Measurements from ENCODE around the gene LRP1B.

LRP1B gene

DNA sequence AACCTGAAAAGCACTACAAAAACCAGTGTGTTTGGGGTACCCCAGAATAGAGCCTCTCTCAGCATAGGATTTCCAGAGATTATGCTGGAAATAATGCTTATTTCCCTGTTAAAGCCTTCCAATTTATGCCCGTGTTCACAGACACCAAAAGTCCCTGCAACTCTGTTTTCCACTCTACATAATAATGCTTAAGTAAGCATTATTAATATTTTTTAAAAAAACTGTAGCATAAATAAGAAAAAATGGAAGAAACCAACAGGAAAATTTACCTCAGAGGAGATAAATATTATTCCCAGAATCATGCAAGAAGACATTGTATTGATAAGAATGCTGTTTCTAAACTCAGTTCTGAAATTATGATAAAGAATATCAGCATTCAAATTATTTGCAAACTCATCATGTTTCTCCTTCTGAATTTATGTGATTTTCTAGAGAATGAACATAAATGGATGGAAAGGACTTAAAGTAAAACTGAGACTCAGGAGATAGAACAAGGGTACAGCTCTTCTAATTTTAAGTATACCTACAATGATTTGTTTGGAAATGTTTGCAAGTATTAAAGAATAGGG, 241.7 kb downstream of the LRP1B start:
- Mint-ChIP-seq H3K9me3 (no peaks in the 10 kb centered on the region), H3K27me3 (ENCODE audit: low read depth) (no peaks in the 10 kb centered on the region), H3K27ac (no peak overlapping the region), H3K4me1 (peaks cover 4% of the 10 kb centered on the region), H3K36me3 (ENCODE audit: low read depth) (no peaks in the 10 kb centered on the region), H3K4me3 (no peak overlapping the region)
- TF ChIP-seq, protein P1, sequence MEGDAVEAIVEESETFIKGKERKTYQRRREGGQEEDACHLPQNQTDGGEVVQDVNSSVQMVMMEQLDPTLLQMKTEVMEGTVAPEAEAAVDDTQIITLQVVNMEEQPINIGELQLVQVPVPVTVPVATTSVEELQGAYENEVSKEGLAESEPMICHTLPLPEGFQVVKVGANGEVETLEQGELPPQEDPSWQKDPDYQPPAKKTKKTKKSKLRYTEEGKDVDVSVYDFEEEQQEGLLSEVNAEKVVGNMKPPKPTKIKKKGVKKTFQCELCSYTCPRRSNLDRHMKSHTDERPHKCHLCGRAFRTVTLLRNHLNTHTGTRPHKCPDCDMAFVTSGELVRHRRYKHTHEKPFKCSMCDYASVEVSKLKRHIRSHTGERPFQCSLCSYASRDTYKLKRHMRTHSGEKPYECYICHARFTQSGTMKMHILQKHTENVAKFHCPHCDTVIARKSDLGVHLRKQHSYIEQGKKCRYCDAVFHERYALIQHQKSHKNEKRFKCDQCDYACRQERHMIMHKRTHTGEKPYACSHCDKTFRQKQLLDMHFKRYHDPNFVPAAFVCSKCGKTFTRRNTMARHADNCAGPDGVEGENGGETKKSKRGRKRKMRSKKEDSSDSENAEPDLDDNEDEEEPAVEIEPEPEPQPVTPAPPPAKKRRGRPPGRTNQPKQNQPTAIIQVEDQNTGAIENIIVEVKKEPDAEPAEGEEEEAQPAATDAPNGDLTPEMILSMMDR (IDR thresholded peaks at IDR 0.05; ENCODE audit: unreplicated experiment in 3 of 3), result no peak

DNA sequence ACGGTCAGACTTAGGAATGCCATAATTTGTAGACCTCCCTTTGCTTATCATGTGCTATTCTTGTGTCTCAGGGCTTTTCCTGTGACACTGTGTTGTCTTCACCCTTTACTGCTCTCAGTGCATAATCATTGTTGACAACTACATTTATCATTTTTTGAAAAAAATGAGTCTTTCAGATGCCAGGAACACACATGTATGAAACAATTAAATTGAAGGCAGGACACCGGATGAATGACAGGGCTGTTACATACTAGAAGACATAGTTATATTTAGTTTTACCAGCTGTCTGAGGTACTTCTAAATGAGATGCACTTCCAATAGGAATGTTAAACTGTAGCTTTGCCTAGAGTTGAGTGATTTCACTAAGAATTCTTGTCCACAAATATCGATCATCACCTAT, 243.5 kb downstream of the LRP1B start:
- Mint-ChIP-seq H3K4me1 (peaks cover 4% of the 10 kb centered on the region), H3K27me3 (ENCODE audit: low read depth) (no peaks in the 10 kb centered on the region), H3K27ac (no peak overlapping the region), H3K9me3 (no peaks in the 10 kb centered on the region), H3K36me3 (ENCODE audit: low read depth) (no peaks in the 10 kb centered on the region), H3K4me3 (no peak overlapping the region)
- TF ChIP-seq, protein P1 (IDR thresholded peaks at IDR 0.05; ENCODE audit: unreplicated experiment in 3 of 3), result no peak

DNA sequence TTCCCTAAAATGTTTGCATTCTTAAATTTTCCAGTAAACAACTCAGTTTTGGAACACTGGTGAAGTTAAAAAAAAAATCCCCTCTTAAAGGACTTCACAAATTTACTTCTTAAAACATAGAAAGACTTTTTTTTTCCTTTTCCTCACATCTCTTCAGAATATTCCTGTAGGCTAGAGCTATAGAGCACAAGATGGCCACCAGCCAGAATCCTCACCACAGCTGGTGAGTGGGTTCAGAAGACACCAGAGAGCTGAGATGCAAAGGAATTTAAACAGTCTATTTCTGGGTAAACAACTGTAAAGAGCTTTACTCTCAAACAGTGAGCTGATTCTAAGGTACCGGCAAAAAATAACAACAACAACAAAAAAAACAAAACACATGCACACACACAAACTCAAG, 252.8 kb downstream of the LRP1B start:
- TF ChIP-seq, protein P1 (IDR thresholded peaks at IDR 0.05; ENCODE audit: unreplicated experiment in 3 of 3), result no peak
- H3K27ac Mint-ChIP-seq, result no peak overlapping the region
- no peak overlapping the region for H3K4me3 Mint-ChIP-seq
- no peaks in the 10 kb centered on the region for H3K9me3 Mint-ChIP-seq
- H3K36me3 Mint-ChIP-seq (ENCODE audit: low read depth), result no peaks in the 10 kb centered on the region
- peaks cover 6% of the 10 kb centered on the region for H3K4me1 Mint-ChIP-seq
- no peaks in the 10 kb centered on the region for H3K27me3 Mint-ChIP-seq (ENCODE audit: low read depth)

DNA sequence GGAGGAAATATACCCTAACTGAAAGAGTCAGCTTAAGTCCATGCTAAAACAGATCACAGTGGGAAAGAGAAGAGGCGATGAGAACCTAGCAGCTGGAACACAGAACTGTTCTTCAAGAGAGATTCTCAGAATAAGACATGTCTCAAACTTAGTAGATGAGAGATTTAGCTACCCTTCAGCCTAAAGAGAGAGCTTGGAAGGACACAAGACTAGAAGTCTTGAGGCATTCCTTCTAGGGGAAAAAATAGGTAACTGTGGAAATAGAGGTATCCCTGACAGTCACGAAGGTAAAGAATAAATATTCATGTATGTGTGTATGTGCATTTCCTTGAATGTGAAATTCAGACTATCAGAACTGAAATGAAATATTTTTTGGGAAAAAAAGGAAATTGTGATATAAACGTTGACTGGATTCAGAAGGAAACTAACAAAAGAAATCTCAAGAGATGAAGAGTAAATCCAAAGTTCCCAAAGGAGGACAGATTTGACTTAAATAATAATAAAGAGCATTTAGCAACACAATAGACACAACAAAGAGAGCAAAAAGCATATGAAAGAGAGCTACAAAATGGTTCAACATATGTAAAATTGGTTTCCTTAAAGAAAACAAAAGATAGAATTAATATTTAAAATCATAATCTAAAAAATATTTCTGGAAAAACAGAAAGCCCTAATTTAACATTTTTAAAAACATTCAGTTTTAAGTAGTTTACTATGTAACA, 258.7 kb downstream of the LRP1B start:
- Mint-ChIP-seq H3K36me3 (ENCODE audit: low read depth) (no peaks in the 10 kb centered on the region), H3K4me3 (no peak overlapping the region), H3K27me3 (ENCODE audit: low read depth) (no peaks in the 10 kb centered on the region), H3K9me3 (peaks cover 6% of the 10 kb centered on the region), H3K27ac (no peak overlapping the region), H3K4me1 (no peaks in the 10 kb centered on the region)
- TF ChIP-seq, protein P1 (IDR thresholded peaks at IDR 0.05; ENCODE audit: unreplicated experiment in 3 of 3), result no peak

DNA sequence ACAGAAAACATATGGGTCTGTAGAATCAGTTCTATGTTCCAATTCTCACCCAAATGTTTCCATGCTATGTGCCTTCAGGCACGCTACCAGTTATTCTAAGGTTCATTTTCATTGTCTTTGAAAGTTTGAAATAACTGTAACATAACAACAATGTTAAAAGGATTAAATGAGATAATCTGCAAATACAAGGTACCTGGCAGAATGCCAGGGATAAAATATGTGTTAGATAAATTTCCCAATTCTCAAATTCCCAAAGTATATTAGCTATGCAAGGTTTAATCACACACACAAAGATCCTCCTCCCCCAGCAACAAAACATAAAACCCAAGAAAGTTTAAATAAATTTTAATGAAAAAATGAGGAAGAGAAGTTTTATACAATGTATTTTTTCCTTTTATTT, 261.2 kb downstream of the LRP1B start:
- no peaks in the 10 kb centered on the region for H3K27me3 Mint-ChIP-seq (ENCODE audit: low read depth)
- H3K4me1 Mint-ChIP-seq, result no peaks in the 10 kb centered on the region
- H3K27ac Mint-ChIP-seq, result no peak overlapping the region
- TF ChIP-seq, protein P1 (IDR thresholded peaks at IDR 0.05; ENCODE audit: unreplicated experiment in 3 of 3), result no peak
- no peak overlapping the region for H3K4me3 Mint-ChIP-seq
- no peaks in the 10 kb centered on the region for H3K36me3 Mint-ChIP-seq (ENCODE audit: low read depth)
- peaks cover 6% of the 10 kb centered on the region for H3K9me3 Mint-ChIP-seq

DNA sequence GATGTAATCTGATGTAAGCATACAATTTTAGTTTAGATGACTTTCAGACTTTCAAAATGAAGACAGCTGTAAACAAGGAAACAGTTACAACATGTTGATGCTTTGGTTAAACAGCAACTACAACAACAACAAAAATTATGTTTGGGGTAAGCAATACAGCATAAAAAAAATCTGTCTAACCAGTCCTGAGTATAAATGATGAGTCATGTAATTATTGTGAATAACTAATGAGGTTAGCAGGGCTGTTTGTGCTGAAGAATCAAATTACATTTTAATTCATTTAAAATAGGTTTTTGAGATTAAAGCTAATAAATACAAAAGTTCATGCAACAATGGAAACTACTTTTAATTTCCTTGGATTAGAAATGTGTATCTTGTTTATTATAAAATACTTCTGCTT, 266.9 kb downstream of the LRP1B start:
- Mint-ChIP-seq H3K4me1 (no peaks in the 10 kb centered on the region), H3K9me3 (no peaks in the 10 kb centered on the region), H3K27ac (no peak overlapping the region), H3K36me3 (ENCODE audit: low read depth) (no peaks in the 10 kb centered on the region), H3K4me3 (no peak overlapping the region), H3K27me3 (ENCODE audit: low read depth) (no peaks in the 10 kb centered on the region)
- TF ChIP-seq, protein P1 (IDR thresholded peaks at IDR 0.05; ENCODE audit: unreplicated experiment in 3 of 3), result no peak

Measured in nephron (organoid).